AG04450 (cell line): ENCODE results near the gene MYO1H. TPM values are rescaled to one million over a fixed set of nuclear protein-coding genes. Genes with fewer than 3 reads are reported as not detected.

Experiments
- CTCF ChIA-PET: fragments of 300-600, 350-600 bp; formaldehyde crosslinking; extraction: SDS; loops from one replicate; lab custom pipeline; 2022; ENCODE audit warnings: antibody characterized with exemption, inconsistent platforms; lab: Charles Lee
- POLR2A ChIA-PET: fragments of 350-600 bp; formaldehyde crosslinking; extraction: SDS; loops from one replicate; lab custom pipeline; 2021; ENCODE audit warnings: antibody characterized with exemption, inconsistent platforms; lab: Yijun Ruan, JAX
- DNase-seq: peaks from one replicate; pipeline ENCODE4 v3.0.0-alpha.2; 2011; ENCODE audit warnings: low read depth, low spot score
- H3K27ac ChIP-seq: one replicate; pipeline ENCODE4 v1.5.1; 2012; ENCODE audit warnings: low read depth, low read length, control low read depth
- H3K27me3 ChIP-seq: one replicate; pipeline ENCODE4 v1.6.0; 2012; ENCODE audit warnings: low read length; ENCODE audit not compliant: control insufficient read depth, insufficient read depth
- H3K4me3 ChIP-seq: 2 replicates; pipeline ENCODE4 v1.5.1; 2011; ENCODE audit warnings: mild to moderate bottlenecking, low read depth, low read length, control low read depth
- H3K9me3 ChIP-seq: 2 replicates; pipeline ENCODE4 v1.5.1; 2012; ENCODE audit warnings: low read length; ENCODE audit not compliant: control insufficient read depth, insufficient read depth
- CTCF ChIP-seq: IDR thresholded peaks from 2 replicates; pipeline ENCODE4 v1.5.1; 2011; ENCODE audit warnings: low read depth, low read length, control low read depth, inconsistent platforms
- polyA plus RNA-seq: library from polyadenylated mRNA; depleted of rRNA; stranded (reverse); fragments of >200 nt; gene quantifications from 2 replicates; pipeline ENCODE4 v1.2.3, GENCODE V29; 2011

The MYO1H gene
- polyA plus RNA-seq, 1 experiment, result not detected

- no peak for DNase-seq
- no peaks in the 10 kb centered on the region for H3K27me3 ChIP-seq
- CTCF ChIA-PET, result no interaction called here
- no peak overlapping the region for H3K4me3 ChIP-seq
- POLR2A ChIA-PET, result no interaction called here
- no peak for TF ChIP-seq CTCF
- H3K9me3 ChIP-seq, result no peaks in the 10 kb centered on the region
- H3K27ac ChIP-seq, result no peak overlapping the region
Observed at GRCh38 chr12:109480356-109480755, 132.7 kb downstream of the MYO1H start.

- ChIA-PET POLR2A (no interaction called here), CTCF (interaction anchor here (0.6 to 1.0 kb wide), 2 partner anchors 39 to 45 kb away, joined by 4 to 5 read pairs; no protein-coding TSS in a partner anchor)
- Histone ChIP-seq H3K4me3 (no peak overlapping the region), H3K27me3 (no peaks in the 10 kb centered on the region), H3K27ac (no peak overlapping the region), H3K9me3 (no peaks in the 10 kb centered on the region)
- TF ChIP-seq CTCF, result no peak
- DNase-seq, result no peak
Observed at GRCh38 chr12:109481863-109482262, 134.2 kb downstream of the MYO1H start.

- DNase-seq, result no peak
- CTCF ChIA-PET, result interaction anchor here (1.3 to 1.9 kb wide), 3 partner anchors 37 to 54 kb away, joined by 4 to 11 read pairs (median 7); no protein-coding TSS in a partner anchor
- Histone ChIP-seq H3K9me3 (no peaks in the 10 kb centered on the region), H3K4me3 (no peak overlapping the region), H3K27me3 (no peaks in the 10 kb centered on the region), H3K27ac (no peak overlapping the region)
- no peak for TF ChIP-seq CTCF
- POLR2A ChIA-PET, result no interaction called here
Observed at GRCh38 chr12:109482491-109482890, 134.8 kb downstream of the MYO1H start.

- DNase-seq, result no peak
- TF ChIP-seq CTCF, result no peak
- Histone ChIP-seq H3K9me3 (no peaks in the 10 kb centered on the region), H3K4me3 (no peak overlapping the region), H3K27ac (no peak overlapping the region), H3K27me3 (no peaks in the 10 kb centered on the region)
- ChIA-PET POLR2A (no interaction called here), CTCF (interaction anchor here (0.5 to 1.9 kb wide), 4 partner anchors 36 to 677 kb away, joined by 4 to 11 read pairs (median 6); no protein-coding TSS in a partner anchor)
Observed at GRCh38 chr12:109482894-109483293, 135.2 kb downstream of the MYO1H start.

GRCh38 chr12:109483346-109483745 is 135.6 kb downstream of the MYO1H start:
- DNase-seq, result no peak
- ChIA-PET CTCF (interaction anchor here (0.5 to 1.9 kb wide), 4 partner anchors 36 to 678 kb away, joined by 4 to 11 read pairs (median 6); no protein-coding TSS in a partner anchor), POLR2A (no interaction called here)
- TF ChIP-seq CTCF, result no peak
- Histone ChIP-seq H3K27me3 (no peaks in the 10 kb centered on the region), H3K4me3 (no peak overlapping the region), H3K27ac (no peak overlapping the region), H3K9me3 (no peaks in the 10 kb centered on the region)
